Fibroblast of pulmonary artery (primary cell): ENCODE results near the gene CBX1.
"Not testable (repeated sequence)": the region's sequence is repeated elsewhere in the genome, so short reads cannot be mapped to it uniquely, and the experiment has no call there.

Experiments used
- DNase-seq: peaks from one replicate; pipeline ENCODE4 v3.0.0-alpha.2; 2010; ENCODE audit warnings: low read depth
- H3K4me3 ChIP-seq: replicated peaks from 2 replicates; pipeline ENCODE4 v1.5.1; 2011; ENCODE audit warnings: low read depth, mild to moderate bottlenecking, control low read depth, low read length, moderate library complexity
- CTCF ChIP-seq: IDR thresholded peaks from 2 replicates; pipeline ENCODE4 v1.5.1; 2011; ENCODE audit warnings: mild to moderate bottlenecking, control low read depth, low read length, inconsistent platforms; ENCODE audit errors: missing control alignments

The CBX1 gene

GRCh38 chr17:48100591-48101011 lies 677 bp downstream of the CBX1 start:
- no peak for TF ChIP-seq CTCF
- peak; percentile 62 for DNase-seq
- peak overlapping the region; percentile 75 for H3K4me3 ChIP-seq

- H3K4me3 ChIP-seq: peak overlapping the region; percentile 75
- TF ChIP-seq CTCF: no peak
- DNase-seq: peak; percentile 41
Observed at GRCh38 chr17:48100160-48100559, 1.1 kb downstream of the CBX1 start.

GRCh38 chr17:48095611-48096010 lies 5.7 kb downstream of the CBX1 start:
- TF ChIP-seq CTCF: no peak
- H3K4me3 ChIP-seq: no peak overlapping the region
- DNase-seq: no peak

- DNase-seq: no peak
- no peak overlapping the region for H3K4me3 ChIP-seq
- TF ChIP-seq CTCF: no peak
Observed at GRCh38 chr17:48093341-48094045, 7.8 kb downstream of the CBX1 start.

- H3K4me3 ChIP-seq: no peak overlapping the region
- no peak for TF ChIP-seq CTCF
- DNase-seq: no peak
Observed at GRCh38 chr17:48084932-48085331, 16.3 kb downstream of the CBX1 start.

- DNase-seq: no peak
- no peak for TF ChIP-seq CTCF
Observed at GRCh38 chr17:48081858-48082257, 19.4 kb downstream of the CBX1 start.

GRCh38 chr17:48077152-48077551 lies 24.1 kb downstream of the CBX1 start:
- not testable (repeated sequence) for H3K4me3 ChIP-seq, DNase-seq

More at GRCh38 chr17:48081858-48082257, 19.4 kb downstream of the CBX1 start:
- no peak overlapping the region for H3K4me3 ChIP-seq
